Thyroid gland (tissue), 4 donors: ENCODE data around the gene PACSIN1.

Experiments used
- CTCF ChIP-seq, 6 experiments: fragments of 200-600 bp in 3 of 6; fragments of 450-650 bp in 3 of 6; sonication (generic) in 3 of 6; IDR thresholded peaks; one replicate each; pipeline ENCODE4 v1.5.1; 2016 to 2019; ENCODE audit warnings: antibody characterized with exemption in 6 of 6, mild to moderate bottlenecking in 2 of 6, inconsistent platforms in 1 of 6, moderate library complexity in 1 of 6
- POLR2A ChIP-seq, 2 donors: fragments of 450-650 bp; IDR thresholded peaks; one replicate each; pipeline ENCODE4 v1.6.1; 2017; ENCODE audit warnings: antibody characterized with exemption in 2 of 2, mild to moderate bottlenecking in 2 of 2, moderate library complexity in 1 of 2

- TF ChIP-seq CTCF (IDR thresholded peaks at IDR 0.05) (no peak), POLR2A (IDR thresholded peaks at IDR 0.05) (no peak)
Measured at GRCh38 chr6:34528996-34529664, 63.3 kb downstream of the PACSIN1 start.
